Stomach (tissue), 4 donors: ENCODE data around the gene PPP4C.
A peak's percentile ranks its signal among the peaks of the same experiment; 100 is the strongest.

Experiments used
- CTCF ChIP-seq, 7 experiments: fragments of 450-650 bp in 4 of 7; fragments of 200-600 bp in 3 of 7; sonication (generic) in 3 of 7; IDR thresholded peaks; one replicate each; pipeline ENCODE4 v1.5.1; 2016 to 2019; ENCODE audit warnings: antibody characterized with exemption in 7 of 7, control low read depth in 2 of 7, mild to moderate bottlenecking in 1 of 7
- EP300 ChIP-seq: sonication (generic); formaldehyde crosslinking; IDR thresholded peaks from one replicate; pipeline ENCODE4 v1.6.1; 2017; ENCODE audit warnings: antibody characterized with exemption

GRCh38 chr16:30065102-30065942 is 10.5 kb upstream of the PPP4C start, which contains the start of gene ALDOA:
- TF ChIP-seq EP300 (peak; percentile 27), CTCF (IDR thresholded peaks at IDR 0.05) (peak in 2 of 7 experiments; percentile 5 to 10)
